AG10803 (cell line): ENCODE data around the gene ZXDC.

Source experiments
- DNase-seq: peaks from one replicate; pipeline ENCODE4 v3.0.0; 2010; ENCODE audit warnings: low read depth
- H3K4me3 ChIP-seq: 2 replicates; pipeline ENCODE4 v1.5.1; 2011; ENCODE audit warnings: mild to moderate bottlenecking, low read length, control low read depth
- TF ChIP-seq, protein P1 (sequence below): conservative IDR thresholded peaks from 2 replicates; pipeline ENCODE4 v1.5.1; 2011; ENCODE audit warnings: mild to moderate bottlenecking, low read length, control low read depth, inconsistent platforms

The ZXDC gene

GRCh38 chr3:126495786-126496185 is 20.1 kb upstream of the ZXDC start:
- TF ChIP-seq, protein P1, sequence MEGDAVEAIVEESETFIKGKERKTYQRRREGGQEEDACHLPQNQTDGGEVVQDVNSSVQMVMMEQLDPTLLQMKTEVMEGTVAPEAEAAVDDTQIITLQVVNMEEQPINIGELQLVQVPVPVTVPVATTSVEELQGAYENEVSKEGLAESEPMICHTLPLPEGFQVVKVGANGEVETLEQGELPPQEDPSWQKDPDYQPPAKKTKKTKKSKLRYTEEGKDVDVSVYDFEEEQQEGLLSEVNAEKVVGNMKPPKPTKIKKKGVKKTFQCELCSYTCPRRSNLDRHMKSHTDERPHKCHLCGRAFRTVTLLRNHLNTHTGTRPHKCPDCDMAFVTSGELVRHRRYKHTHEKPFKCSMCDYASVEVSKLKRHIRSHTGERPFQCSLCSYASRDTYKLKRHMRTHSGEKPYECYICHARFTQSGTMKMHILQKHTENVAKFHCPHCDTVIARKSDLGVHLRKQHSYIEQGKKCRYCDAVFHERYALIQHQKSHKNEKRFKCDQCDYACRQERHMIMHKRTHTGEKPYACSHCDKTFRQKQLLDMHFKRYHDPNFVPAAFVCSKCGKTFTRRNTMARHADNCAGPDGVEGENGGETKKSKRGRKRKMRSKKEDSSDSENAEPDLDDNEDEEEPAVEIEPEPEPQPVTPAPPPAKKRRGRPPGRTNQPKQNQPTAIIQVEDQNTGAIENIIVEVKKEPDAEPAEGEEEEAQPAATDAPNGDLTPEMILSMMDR, result no peak
- H3K4me3 ChIP-seq, result no peak overlapping the region
- no peak for DNase-seq

GRCh38 chr3:126494970-126495230 is 19.2 kb upstream of the ZXDC start:
- DNase-seq, result no peak
- no peak overlapping the region for H3K4me3 ChIP-seq
- TF ChIP-seq, protein P1, result no peak

DNA sequence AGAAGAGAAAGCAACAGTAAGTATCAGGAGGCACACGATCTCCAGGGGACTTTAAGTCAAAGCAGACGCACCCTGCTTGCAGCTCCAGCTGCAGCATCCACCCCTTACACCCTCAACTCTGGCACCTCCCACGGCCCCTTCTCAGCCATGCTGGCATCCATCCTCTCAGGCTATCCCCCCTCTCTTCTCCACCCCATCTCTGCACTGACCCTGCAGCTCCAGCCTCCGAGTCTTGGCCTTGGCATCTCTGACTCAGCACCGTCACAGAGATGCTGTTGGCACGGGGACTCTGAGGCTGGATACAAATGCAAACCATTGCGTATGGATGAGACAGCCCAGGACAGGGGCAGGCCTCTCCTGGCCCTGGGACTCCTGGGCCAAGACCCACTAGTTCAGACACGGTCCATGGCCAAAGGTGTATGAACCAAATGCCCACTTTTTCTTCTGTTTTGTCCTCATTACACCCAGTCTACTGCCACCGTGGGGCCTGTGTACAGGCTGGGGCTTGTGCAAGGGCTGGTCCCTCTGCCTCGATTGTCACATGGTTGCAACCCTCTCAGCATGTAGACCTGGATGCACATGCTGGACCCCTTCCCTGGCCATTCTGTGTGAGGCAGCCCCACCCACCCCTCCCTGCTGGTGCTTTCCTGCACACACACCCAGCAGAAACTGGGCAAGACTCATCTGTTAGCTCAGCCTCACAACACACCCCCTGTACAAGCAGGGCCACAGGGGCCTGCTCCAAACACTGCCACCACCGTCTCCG is 18.7 kb upstream of the ZXDC start:
- TF ChIP-seq, protein P1, result no peak
- no peak overlapping the region for H3K4me3 ChIP-seq
- peak; percentile 26 for DNase-seq

DNA sequence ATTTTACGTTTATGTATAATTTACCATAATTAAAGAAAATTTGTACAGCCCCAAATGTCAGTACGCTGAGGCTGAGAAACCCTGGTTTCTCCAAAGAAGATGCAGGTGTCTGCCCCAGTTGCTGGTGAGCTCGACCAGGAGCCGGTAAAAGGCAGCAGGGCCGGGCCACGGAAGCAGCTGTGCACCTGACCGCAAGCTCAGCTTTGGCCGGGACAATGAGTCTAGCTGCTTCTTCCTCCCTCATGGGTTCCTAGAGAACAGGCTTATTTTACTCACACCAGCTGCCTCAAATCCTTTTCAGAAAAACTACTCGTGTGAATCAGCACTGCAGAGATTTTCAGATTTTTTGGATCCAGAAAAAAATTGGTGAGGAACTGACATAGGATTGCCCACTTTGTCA is 18.0 kb upstream of the ZXDC start:
- peak; percentile 3 for DNase-seq
- H3K4me3 ChIP-seq, result no peak overlapping the region

DNA sequence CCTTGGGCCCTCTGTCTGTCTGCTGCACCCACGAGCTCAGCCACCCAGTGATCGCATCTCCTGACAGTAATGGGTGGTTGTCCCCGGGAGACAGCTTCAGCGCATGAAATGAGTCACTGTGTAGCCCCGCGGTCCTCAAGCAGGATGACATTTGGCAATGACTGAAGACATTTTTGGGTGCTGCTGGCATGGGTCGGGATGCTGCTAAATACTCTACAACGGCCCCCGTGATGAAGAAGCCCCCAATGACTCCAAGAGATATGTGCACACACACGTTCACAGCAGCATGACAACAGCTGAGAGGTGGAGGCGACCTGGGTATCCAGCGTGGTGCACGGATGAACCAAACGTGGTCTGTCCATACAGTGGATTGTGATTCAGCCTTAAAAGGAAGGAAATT is 17.4 kb upstream of the ZXDC start:
- TF ChIP-seq, protein P1, result no peak

More for the DNA sequence above, 18.0 kb upstream of the ZXDC start:
- TF ChIP-seq, protein P1, result no peak

GRCh38 chr3:126491221-126492013 is 15.7 kb upstream of the ZXDC start:
- DNase-seq, result no peak
- TF ChIP-seq, protein P1, result no peak
- H3K4me3 ChIP-seq, result no peak overlapping the region

More for the DNA sequence above, 17.4 kb upstream of the ZXDC start:
- no peak overlapping the region for H3K4me3 ChIP-seq
- DNase-seq, result no peak

DNA sequence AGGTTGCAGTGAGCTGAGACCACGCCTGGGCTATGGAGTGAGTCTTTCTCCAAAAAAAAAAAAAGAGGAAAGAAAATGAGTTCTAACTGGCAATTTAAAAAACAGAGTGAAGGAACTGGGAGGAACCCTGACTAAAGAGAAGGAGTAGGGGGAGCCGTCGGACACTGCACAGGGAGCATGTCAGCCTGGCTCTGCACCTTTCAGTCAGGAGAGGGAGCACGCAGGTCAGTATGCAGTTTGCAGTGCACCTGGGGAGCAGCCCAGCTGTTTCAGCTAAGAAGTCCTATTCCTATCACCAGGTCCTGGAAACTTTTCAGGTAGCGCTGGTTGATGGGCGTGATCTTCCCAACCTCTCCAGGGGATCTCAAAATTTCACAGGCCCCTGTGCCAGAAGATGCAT is 14.9 kb upstream of the ZXDC start:
- no peak overlapping the region for H3K4me3 ChIP-seq
- no peak for DNase-seq
- TF ChIP-seq, protein P1, result no peak
